Parathyroid adenoma (tissue), 2 donors: Measurements from ENCODE around the gene RAB22A.

ENCODE experiments used
- H2AFZ ChIP-seq: fragments of 300-600 bp; sonication (generic); one replicate; pipeline ENCODE4 v1.7.0; 2017; ENCODE audit warnings: antibody characterized with exemption, mild to moderate bottlenecking
- H3K27ac ChIP-seq: fragments of 300-600 bp; sonication (generic); one replicate; pipeline ENCODE4 v1.7.0; 2017
- H3K27me3 ChIP-seq: fragments of 300-600 bp; sonication (generic); one replicate; pipeline ENCODE4 v1.7.0; 2017; ENCODE audit warnings: low read length; ENCODE audit not compliant: control insufficient read depth, insufficient read depth
- H3K36me3 ChIP-seq: fragments of 300-600 bp; sonication (generic); one replicate; pipeline ENCODE4 v1.7.0; 2017; ENCODE audit warnings: low read length; ENCODE audit not compliant: control insufficient read depth, insufficient read depth
- H3K4me1 ChIP-seq: fragments of 300-600 bp; sonication (generic); one replicate; pipeline ENCODE4 v1.7.0; 2017; ENCODE audit warnings: control low read depth
- H3K4me2 ChIP-seq: fragments of 300-600 bp; sonication (generic); one replicate; pipeline ENCODE4 v1.7.0; 2017; ENCODE audit warnings: low read length
- H3K4me3 ChIP-seq: fragments of 300-600 bp; sonication (generic); one replicate; pipeline ENCODE4 v1.7.0; 2017; ENCODE audit warnings: low read depth, low read length
- H3K79me2 ChIP-seq: fragments of 300-600 bp; sonication (generic); one replicate; pipeline ENCODE4 v1.7.0; 2017; ENCODE audit warnings: control low read depth
- H3K9ac ChIP-seq: fragments of 300-600 bp; sonication (generic); one replicate; pipeline ENCODE4 v1.7.0; 2017; ENCODE audit warnings: mild to moderate bottlenecking
- H3K9me3 ChIP-seq: fragments of 300-600 bp; sonication (generic); one replicate; pipeline ENCODE4 v1.7.0; 2017; ENCODE audit warnings: low read length; ENCODE audit not compliant: control insufficient read depth
- CTCF ChIP-seq: fragments of 300-600 bp; sonication (generic); IDR thresholded peaks from one replicate; pipeline ENCODE4 v1.7.0; 2017; ENCODE audit warnings: antibody characterized with exemption, mild to moderate bottlenecking
- donor health status: primary hyperparathyroidism.

Gene RAB22A

GRCh38 chr20:58384821-58385220 lies 75.3 kb downstream of the RAB22A start:
- peaks cover 3% of the 10 kb centered on the region for H3K79me2 ChIP-seq
- no peak overlapping the region for H3K4me3 ChIP-seq
- no peaks in the 10 kb centered on the region for H3K27me3 ChIP-seq
- H3K9ac ChIP-seq = no peak overlapping the region
- H2AFZ ChIP-seq = no peak overlapping the region
- H3K4me2 ChIP-seq = no peak overlapping the region
- no peaks in the 10 kb centered on the region for H3K4me1 ChIP-seq
- H3K36me3 ChIP-seq = no peaks in the 10 kb centered on the region
- no peak for TF ChIP-seq CTCF
- H3K27ac ChIP-seq = no peak overlapping the region
- peaks cover 3% of the 10 kb centered on the region for H3K9me3 ChIP-seq

- Histone ChIP-seq H3K27me3 (no peaks in the 10 kb centered on the region), H3K4me3 (peak overlapping the region; percentile 74), H3K9ac (no peak overlapping the region), H3K27ac (peak overlapping the region; percentile 24), H2AFZ (peak overlapping the region; percentile 93), H3K9me3 (no peaks in the 10 kb centered on the region), H3K79me2 (peaks cover 35% of the 10 kb centered on the region), H3K36me3 (no peaks in the 10 kb centered on the region), H3K4me1 (peaks cover 8% of the 10 kb centered on the region), H3K4me2 (peak overlapping the region; percentile 54)
- TF ChIP-seq CTCF = no peak
Observed at GRCh38 chr20:58388028-58388601, 78.6 kb downstream of the RAB22A start.

- peaks cover 8% of the 10 kb centered on the region for H3K4me1 ChIP-seq
- no peak for TF ChIP-seq CTCF
- H3K4me2 ChIP-seq = peak within 1 kb of the TSS; percentile 75
- H3K36me3 ChIP-seq = no peaks in the 10 kb centered on the region
- H3K27ac ChIP-seq = peak within 1 kb of the TSS; percentile 75
- H3K4me3 ChIP-seq = peak within 1 kb of the TSS; percentile 74
- peaks cover 42% of the 10 kb centered on the region for H3K79me2 ChIP-seq
- no peaks in the 10 kb centered on the region for H3K9me3 ChIP-seq
- H2AFZ ChIP-seq = peak within 1 kb of the TSS; percentile 93
- no peaks in the 10 kb centered on the region for H3K27me3 ChIP-seq
- peak within 1 kb of the TSS; percentile 77 for H3K9ac ChIP-seq
Observed at GRCh38 chr20:58388882-58389323, 79.4 kb downstream of the RAB22A start, which contains the start of gene VAPB. Gene VAPB (plus strand): TSS chr20:58389229. CDS start chr20:58389460, 231 bp downstream.

- Histone ChIP-seq H2AFZ (peak overlapping the region; percentile 93), H3K9me3 (no peaks in the 10 kb centered on the region), H3K4me3 (peak overlapping the region; percentile 74), H3K4me2 (peak overlapping the region; percentile 75), H3K4me1 (peaks cover 8% of the 10 kb centered on the region), H3K9ac (peak overlapping the region; percentile 77), H3K27ac (peak overlapping the region; percentile 75), H3K27me3 (no peaks in the 10 kb centered on the region), H3K36me3 (no peaks in the 10 kb centered on the region), H3K79me2 (peaks cover 46% of the 10 kb centered on the region)
- TF ChIP-seq CTCF = no peak
Observed at GRCh38 chr20:58389324-58389967, 79.9 kb downstream of the RAB22A start.
